T47D (cell line): ENCODE data around the gene RIN3.
"Not testable (repeated sequence)": the region's sequence is repeated elsewhere in the genome, so short reads cannot be mapped to it uniquely, and the experiment has no call there.

Experiments used
- DNase-seq, 2 experiments: peaks; one replicate each; pipeline versions ENCODE4 v3.0.0 to v3.0.0-alpha.2; 2011 to 2012; ENCODE audit warnings: low read depth in 1 of 2, low spot score in 1 of 2
- JUND ChIP-seq: IDR thresholded peaks from 2 replicates; pipeline ENCODE4 v1.6.1; 2012; ENCODE audit warnings: low read depth
- in situ Hi-C: cut with HindIII; loops from 2 replicates; pipeline ENCODE4 v1.10.0; 2016; ENCODE audit warnings: low sequenced_read_pairs, low pct_unique_long_range_greater_than_20kb

RIN3 gene

DNA sequence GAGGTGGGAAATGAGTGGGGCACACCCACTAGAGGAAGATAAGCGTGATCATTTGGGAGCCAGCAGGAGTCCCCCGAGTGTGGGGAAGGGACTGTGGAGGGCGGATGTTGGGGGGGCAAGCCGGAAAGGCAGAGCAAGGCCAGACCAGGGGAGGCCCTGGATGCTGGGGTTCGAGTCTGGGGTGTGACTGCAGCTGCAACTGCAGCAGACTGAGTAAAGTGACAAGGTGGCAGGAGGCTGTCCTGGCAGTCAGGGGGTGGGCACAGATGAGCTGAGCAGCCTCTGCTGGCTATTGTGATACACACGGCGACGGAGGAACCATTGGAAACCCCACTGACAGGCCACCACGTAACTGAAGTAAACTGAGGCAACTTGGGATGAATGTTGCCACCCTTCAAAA lies 124.7 kb downstream of the RIN3 start:
- in situ Hi-C loops: no loop called here
- no peak for TF ChIP-seq JUND
- no peak for DNase-seq

DNA sequence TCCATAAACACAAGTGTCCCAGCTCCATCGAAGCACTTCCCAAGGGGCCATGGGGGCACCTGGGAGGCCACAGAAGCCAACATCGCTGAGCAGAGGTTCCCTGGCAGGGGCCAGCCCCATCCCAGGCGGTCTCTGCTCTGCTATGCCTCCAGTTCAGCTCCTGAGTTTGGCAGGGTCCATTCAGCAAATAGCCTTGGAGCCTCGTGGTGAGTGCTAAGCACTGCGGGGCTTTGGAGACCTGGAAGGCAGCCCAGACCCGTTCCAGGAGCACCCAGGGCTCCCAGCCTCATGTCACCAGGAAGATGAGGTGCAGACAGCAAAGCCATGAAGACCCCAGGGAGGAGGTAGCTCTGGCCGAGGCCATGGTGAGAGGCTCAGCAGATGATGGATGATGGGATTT lies 125.3 kb downstream of the RIN3 start:
- DNase-seq: no peak
- no peak for TF ChIP-seq JUND
- in situ Hi-C loops: no loop called here

DNA sequence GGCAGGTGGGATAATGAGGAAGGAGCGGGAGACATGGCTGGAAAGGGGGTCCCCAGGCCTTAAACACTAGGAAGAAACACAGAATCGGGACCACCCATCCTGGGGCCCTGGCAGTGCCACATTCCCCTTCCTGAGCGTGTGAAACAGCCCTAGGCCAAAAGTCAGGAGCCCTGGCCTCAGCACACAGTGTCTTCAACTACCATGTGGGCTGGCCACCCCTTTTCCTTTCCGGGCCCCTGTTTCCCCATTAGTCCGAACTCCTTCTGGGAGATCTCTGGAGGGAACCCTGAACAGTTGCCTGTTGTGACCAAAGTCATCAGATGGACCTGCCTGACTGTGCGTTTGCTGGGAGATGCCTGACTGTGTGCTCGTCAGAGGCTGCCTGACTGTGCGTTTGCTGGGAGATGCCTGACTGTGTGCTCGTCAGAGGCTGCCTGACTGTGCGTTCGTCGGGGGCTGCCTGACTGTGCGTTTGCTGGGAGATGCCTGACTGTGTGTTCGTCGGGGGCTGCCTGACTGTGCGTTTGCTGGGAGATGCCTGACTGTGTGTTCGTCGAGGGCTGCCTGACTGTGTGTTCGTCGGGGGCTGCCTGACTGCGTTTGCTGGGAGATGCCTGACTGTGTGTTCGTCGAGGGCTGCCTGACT lies 126.0 kb downstream of the RIN3 start:
- in situ Hi-C loops, DNase-seq: not testable (repeated sequence)

DNA sequence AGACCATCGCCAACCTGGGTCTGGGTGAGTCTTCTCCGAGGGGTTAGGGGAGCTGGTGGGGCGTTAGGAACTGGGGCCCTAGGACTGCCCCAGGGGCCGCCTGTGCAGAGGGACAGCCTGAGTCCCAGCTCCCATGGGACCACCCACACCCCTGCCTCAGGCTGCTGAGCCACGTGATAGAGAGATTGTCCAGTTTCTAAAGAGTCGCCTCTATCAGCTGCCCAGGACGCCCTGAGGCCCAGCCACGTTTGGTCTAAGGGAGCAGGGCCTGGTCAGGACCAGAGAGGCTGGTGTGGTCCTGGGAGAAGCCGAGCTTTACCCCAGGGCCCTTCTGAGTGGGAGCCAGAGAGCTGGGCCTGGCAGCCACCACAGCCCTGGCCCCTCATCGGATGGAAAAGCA lies 127.7 kb downstream of the RIN3 start:
- no peak for TF ChIP-seq JUND
- in situ Hi-C loops: no loop called here
- DNase-seq: no peak

DNA sequence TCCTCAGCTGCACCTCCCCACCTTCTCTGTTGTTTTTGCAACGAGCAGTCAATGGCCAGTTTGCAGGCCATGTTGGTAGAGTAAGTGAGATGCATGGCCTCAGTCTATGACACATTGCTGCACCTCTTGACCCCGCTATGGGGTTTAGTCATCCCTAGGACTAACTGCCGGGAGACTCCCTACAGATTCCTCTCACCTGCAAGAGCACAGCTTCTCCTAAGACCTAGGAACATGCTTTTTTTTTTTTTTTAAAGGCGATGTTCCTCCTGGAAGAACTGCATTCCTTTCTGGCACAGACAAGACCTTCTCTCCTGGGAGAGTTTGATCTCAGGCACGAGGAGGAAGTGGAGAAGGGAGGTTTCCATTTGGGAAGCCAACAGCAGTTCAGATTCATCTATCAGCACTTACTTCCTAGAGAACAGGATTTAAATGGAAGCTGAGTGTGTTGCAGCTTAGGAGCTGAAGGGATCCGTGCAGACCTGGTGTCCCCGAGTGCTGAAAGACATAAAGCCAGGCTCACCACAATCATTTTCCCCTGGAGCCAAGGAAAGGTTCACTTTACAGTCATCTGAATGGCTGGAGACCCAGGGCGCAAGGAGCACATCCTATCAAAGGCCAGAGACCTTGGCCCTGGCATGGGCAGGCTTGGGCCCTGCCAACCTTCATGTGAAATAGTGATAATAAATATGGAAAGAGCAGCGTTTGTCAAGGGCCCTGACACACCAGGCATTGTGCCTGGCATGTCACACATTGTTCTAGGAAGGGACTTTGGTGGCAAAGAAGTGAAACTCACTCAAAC lies 130.8 kb downstream of the RIN3 start:
- DNase-seq: peak in 1 of 2 experiments; percentile 36
- in situ Hi-C loops: no loop called here
- no peak for TF ChIP-seq JUND

DNA sequence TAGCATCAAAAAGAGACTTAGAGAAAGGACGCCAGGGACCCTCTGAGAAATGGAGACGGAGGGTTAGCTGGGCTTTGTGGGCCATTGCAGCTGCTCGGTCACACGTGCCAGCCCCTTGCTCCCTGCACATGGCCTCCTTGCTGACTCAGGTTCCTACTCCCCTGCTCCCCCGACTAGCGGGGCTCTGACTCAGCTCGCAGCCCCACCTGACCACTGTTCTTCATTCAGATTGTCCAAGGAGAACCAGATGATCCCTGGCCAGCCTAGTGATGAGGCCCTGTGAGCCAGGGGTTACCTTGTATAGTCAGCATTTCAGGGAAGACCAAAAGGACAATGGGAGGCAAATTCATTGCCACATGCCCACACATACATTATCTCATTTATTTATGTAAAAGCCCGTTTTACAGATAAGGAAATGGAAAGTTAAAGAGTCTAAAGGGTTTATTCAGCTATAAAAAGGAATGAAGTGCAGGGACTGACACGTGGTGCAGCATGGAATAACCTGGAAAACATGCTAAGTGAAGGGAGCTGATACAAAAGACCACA lies 131.5 kb downstream of the RIN3 start:
- DNase-seq: no peak
- no peak for TF ChIP-seq JUND
- in situ Hi-C loops: no loop called here

DNA sequence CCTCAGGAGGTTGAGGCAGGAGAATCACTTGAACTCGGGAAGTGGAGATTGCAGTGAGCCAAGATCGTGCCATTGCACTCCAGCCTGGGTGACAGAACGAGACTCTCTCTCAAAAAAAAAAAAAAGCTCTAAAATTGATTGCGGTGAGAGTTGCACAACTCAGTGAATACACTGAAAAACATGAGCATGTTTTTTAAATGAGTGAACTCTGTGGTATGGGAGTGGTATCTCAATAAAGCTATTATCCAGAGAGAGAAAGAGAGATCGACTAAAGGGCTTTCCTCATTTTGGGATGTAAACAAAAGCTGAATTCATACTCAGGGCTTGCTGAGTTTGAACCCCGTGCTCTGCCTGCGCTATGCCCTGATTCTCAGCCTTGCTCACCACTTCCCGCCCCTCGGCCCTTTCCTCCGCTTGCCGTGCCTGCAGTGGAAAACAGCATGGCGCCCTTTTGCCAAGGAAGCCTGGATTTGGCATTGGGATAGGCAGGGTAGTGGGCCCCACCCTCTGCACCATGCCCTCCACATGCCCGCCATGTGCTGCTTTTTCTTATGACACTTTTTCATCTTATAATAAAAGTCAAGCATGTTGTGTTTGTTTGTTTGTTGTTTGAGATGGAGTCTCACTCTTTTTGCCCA lies 132.4 kb downstream of the RIN3 start:
- no peak for TF ChIP-seq JUND
- DNase-seq: no peak
- in situ Hi-C loops: no loop called here

DNA sequence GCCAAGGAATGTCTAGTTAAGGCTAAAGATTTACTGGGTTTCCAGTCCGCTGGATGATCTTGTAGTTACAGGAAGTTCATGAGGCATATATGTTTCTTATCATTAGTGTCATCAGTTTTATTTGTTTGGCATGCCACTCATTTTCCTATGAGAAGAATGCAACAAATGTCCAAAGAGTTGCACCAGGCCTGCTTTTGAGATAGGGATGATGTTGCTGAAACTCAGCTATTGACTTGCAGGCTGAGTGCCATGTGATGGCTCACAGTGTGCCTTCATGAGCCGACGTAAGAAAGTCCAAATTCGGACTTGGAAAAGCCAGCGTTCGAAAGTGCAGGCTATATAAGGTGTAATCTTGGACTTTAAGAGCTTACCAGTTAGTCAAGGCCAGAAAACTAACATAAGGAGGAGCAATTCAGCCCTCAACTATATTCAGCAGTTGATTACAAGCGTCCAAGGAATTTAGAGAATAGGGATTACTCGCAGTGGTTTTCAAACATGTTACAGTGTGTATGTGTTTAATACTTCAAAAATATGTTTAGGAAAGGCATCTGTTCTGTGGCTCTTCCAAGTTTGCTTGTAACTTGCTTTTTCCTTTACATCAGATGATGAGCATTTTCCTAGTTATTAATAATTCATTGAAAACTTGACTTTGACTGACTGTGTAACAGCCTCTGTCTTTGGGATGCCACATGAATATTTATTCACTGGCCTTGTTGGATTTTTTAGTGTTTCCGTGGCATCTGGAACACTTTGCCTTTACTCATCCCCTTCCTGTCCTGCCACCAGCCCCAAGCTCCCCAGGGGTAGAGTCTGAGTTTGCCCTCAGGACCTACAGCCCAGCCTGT lies 133.6 kb downstream of the RIN3 start:
- in situ Hi-C loops: no loop called here
- no peak for TF ChIP-seq JUND

DNA sequence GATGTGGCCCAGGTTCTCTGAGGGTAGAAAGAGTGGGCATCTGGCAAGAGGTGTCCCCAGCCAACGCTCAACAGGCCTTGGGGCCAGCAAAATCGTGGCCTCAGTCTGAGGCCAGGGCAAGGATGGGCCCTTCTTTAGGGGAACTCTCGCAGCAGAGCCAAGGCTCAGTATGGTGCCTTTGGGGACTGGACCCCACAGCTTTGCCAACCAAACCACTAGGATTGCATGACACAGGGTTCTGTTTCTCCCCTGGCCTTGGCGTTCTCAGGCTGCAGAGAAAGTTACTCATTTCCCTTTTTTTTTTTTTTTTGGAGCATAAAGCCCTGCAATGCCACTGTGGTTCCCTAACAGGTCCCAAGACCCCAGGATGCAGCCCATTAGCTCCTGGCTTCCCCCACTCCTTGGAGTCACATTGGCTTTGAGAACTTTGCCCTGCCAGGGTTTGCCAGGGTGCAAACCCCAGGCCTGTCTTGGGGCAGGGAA lies 134.3 kb downstream of the RIN3 start:
- no peak for DNase-seq
- in situ Hi-C loops: no loop called here
- TF ChIP-seq JUND: no peak

More for the DNA sequence above, 133.6 kb downstream of the RIN3 start:
- DNase-seq: peak; percentile 39 to 67

DNA sequence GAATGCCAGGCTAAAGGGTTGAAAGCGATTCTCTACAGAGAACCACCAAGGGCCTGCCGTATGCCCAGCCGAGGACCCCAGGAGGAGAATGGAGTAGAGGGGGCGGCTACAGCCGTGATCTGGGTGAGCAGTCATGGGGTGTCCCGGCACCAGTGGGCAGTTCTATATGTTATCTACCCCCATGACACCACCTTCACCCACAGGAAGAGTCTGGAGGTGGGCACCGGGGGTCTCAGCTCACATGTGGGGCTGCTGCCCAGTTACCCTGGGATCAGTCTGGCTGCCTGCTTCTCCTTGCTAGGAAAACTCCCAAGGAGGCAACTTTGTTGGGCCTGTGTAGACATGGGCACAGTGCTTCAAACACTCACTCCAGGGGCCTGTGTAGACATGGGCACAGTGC lies 135.5 kb downstream of the RIN3 start:
- TF ChIP-seq JUND: no peak
- DNase-seq: no peak
- in situ Hi-C loops: no loop called here

DNA sequence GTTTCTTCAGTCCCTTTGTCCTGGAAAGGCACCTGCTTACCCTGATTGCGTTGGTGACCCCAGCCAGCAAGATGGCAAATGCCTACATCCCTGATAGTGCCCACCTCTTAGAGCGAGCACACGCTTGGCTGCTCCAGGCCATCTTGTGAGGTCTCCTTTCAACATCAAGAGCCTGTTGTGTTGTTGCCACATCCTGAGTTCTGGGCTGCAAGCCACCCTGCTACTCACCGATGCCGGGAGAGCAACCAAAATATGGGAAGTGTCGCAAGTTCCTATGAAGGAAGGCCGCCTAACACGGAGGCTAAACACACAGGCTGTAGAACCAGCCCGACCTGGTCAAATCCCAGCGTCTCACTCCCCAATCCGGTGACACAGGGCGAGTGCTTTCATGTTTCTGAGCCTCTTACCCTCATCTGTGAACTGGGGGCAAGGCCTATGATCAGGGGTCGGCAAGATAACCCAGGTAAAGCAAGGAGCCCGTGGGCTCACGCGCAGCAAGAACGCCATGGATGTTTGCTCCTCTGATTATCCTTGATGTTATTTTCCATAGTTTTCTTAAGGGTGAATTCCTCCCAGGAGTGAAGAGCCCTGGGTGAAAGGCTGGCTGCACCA lies 136.5 kb downstream of the RIN3 start:
- DNase-seq: peak in 1 of 2 experiments; percentile 74
- no peak for TF ChIP-seq JUND
- in situ Hi-C loops: no loop called here
